Measurements from ENCODE around the gene VSTM2L. TPM values are rescaled to one million over a fixed set of nuclear protein-coding genes. Genes with fewer than 3 reads are reported as not detected.

VSTM2L gene
- total and polyA plus RNA-seq, 2 of the 13 experiments (the other 11 are each of a cell fraction or from before 2014, with no cell fraction given), result not detected

- TF ChIP-seq ZNF280B (CRISPR knock-in tag; IDR thresholded peaks at IDR 0.05; ENCODE audit: borderline replicate concordance) (no peak), DZIP1 (CRISPR knock-in tag; IDR thresholded peaks at IDR 0.05) (no peak), ATAD3A (CRISPR knock-in tag; IDR thresholded peaks at IDR 0.05) (no peak), ZSCAN5A (CRISPR knock-in tag; IDR thresholded peaks at IDR 0.05; ENCODE audit: borderline replicate concordance) (no peak), POGK (CRISPR knock-in tag; conservative IDR thresholded peaks at IDR 0.05) (no peak), EED (CRISPR knock-in tag; IDR thresholded peaks at IDR 0.05) (no peak), ZEB1 (IDR thresholded peaks at IDR 0.05; ENCODE audit: insufficient replicate concordance, low read depth) (no peak), ZFY (CRISPR knock-in tag; IDR thresholded peaks at IDR 0.05) (no peak), NR3C1 (CRISPR knock-in tag; IDR thresholded peaks at IDR 0.05) (no peak), ZNF496 (CRISPR knock-in tag; IDR thresholded peaks at IDR 0.05; ENCODE audit: insufficient replicate concordance) (no peak), ZNF101 (CRISPR knock-in tag; IDR thresholded peaks at IDR 0.05; ENCODE audit: borderline replicate concordance, low read depth) (no peak), ZNF615 (CRISPR knock-in tag; IDR thresholded peaks at IDR 0.05; ENCODE audit: borderline replicate concordance) (no peak), ZNF501 (CRISPR knock-in tag; IDR thresholded peaks at IDR 0.05) (0 out of 2 replicates have a peak, but pooled peaks have one; percentile 43), TAF15 (IDR thresholded peaks at IDR 0.05; ENCODE audit: low read depth, low read length, poor library complexity, severe bottlenecking) (no peak), MAF1 (CRISPR knock-in tag; IDR thresholded peaks at IDR 0.05; ENCODE audit: borderline replicate concordance) (no peak), ZNF550 (CRISPR knock-in tag; IDR thresholded peaks at IDR 0.05; ENCODE audit: borderline replicate concordance) (no peak), NRL (CRISPR knock-in tag; IDR thresholded peaks at IDR 0.05; ENCODE audit: borderline replicate concordance) (no peak), HMGA1 (CRISPR knock-in tag; conservative IDR thresholded peaks at IDR 0.05) (no peak), ZNF280D (CRISPR knock-in tag; IDR thresholded peaks at IDR 0.05) (no peak)
Measured at GRCh38 chr20:37886851-37887297, 16.1 kb upstream of the VSTM2L start (continued).

All from HepG2 (cell line).